Duodenal mucosa (tissue), 2 donors: ENCODE measurements around the gene SBDS.

Experiments used
- H3K27ac ChIP-seq: one replicate; pipeline ENCODE4 v1.7.0; 2013; ENCODE audit warnings: low read depth, low read length
- H3K27me3 ChIP-seq, 2 donors: one replicate each; pipeline ENCODE4 v1.7.0; 2013; ENCODE audit warnings: low read length in 2 of 2, control low read depth in 1 of 2; ENCODE audit not compliant: insufficient read depth in 2 of 2, control insufficient read depth in 1 of 2
- H3K36me3 ChIP-seq, 2 donors: one replicate each; pipeline ENCODE4 v1.7.0; 2013; ENCODE audit warnings: low read length in 2 of 2, control low read depth in 1 of 2; ENCODE audit not compliant: insufficient read depth in 2 of 2, control insufficient read depth in 1 of 2
- H3K4me1 ChIP-seq, 2 donors: one replicate each; pipeline ENCODE4 v1.7.0; 2013; ENCODE audit warnings: low read length in 2 of 2, control low read depth in 1 of 2; ENCODE audit not compliant: insufficient read depth in 2 of 2, control insufficient read depth in 1 of 2
- H3K4me3 ChIP-seq, 2 donors: one replicate each; pipeline ENCODE4 v1.7.0; 2013; ENCODE audit warnings: low read length in 2 of 2, low read depth in 1 of 2
- H3K9ac ChIP-seq, 2 donors: one replicate each; pipeline ENCODE4 v1.7.0; 2013; ENCODE audit warnings: low read length in 2 of 2, low read depth in 1 of 2
- H3K9me3 ChIP-seq, 2 donors: one replicate each; pipeline ENCODE4 v1.7.0; 2013; ENCODE audit warnings: low read length in 2 of 2, control low read depth in 1 of 2; ENCODE audit not compliant: control insufficient read depth in 1 of 2

Gene SBDS

GRCh38 chr7:66961096-66961495, 34.3 kb downstream of the SBDS start:
- Histone ChIP-seq H3K27ac (no peak overlapping the region), H3K4me1 (peaks cover 14 to 19% of the 10 kb centered on the region in 2 donors), H3K9ac (no peak overlapping the region), H3K4me3 (no peak overlapping the region), H3K9me3 (no peaks in the 10 kb centered on the region), H3K36me3 (peaks cover 9 to 44% of the 10 kb centered on the region in 2 donors), H3K27me3 (no peaks in the 10 kb centered on the region)

GRCh38 chr7:66960192-66960591, 35.2 kb downstream of the SBDS start:
- no peak overlapping the region for H3K9ac ChIP-seq
- H3K27ac ChIP-seq = no peak overlapping the region
- no peaks in the 10 kb centered on the region for H3K9me3 ChIP-seq
- no peaks in the 10 kb centered on the region for H3K27me3 ChIP-seq
- no peak overlapping the region for H3K4me3 ChIP-seq
- peaks cover 18 to 53% of the 10 kb centered on the region in 2 donors for H3K36me3 ChIP-seq
- peaks cover 14 to 19% of the 10 kb centered on the region in 2 donors for H3K4me1 ChIP-seq

DNA sequence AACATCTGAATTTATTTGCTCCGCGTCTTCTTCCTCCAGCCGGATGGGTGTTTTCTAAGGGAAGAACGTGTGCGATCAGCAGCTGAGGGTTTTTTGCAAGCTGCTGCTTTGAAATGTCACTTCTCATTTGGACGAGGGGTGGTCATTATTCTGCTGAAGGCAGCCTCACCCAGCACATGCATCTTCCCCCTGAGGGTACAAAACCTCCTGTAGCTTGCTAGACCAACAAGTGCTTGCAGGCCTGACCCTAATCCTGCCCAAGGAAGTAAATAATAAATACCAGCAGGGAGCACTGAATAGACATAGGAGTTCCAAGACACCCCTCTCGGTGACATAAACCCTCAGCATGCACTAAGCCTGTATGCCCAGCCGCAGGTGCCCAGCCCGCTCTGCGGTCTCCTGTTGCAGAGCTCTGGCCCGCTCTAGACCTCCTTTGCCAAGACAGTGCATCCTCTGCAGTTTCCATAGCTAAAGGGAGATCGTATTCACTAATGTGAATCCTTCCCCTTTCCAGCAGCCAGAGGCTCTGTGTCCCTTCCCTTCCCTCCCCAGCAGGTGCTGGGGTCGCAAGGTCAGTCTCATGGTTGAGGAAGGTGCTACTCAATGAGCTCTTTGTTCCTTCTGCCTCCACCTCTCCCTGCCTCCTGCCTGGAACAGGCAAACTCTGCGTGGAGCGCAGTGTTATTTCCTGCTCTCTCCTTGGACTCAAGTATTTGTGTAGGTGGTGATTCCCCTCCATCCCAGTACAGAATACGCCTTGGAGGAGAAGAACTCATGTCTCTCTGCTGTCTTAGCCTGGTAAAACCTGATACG, 36.6 kb downstream of the SBDS start:
- Histone ChIP-seq H3K36me3 (peaks cover 26 to 63% of the 10 kb centered on the region in 2 donors), H3K27me3 (no peaks in the 10 kb centered on the region), H3K27ac (no peak overlapping the region), H3K4me3 (no peak overlapping the region), H3K4me1 (peaks cover 14 to 19% of the 10 kb centered on the region in 2 donors), H3K9ac (peak overlapping the region; percentile 13 to 51), H3K9me3 (no peaks in the 10 kb centered on the region)

- no peaks in the 10 kb centered on the region for H3K9me3 ChIP-seq
- H3K27ac ChIP-seq = no peak overlapping the region
- peak overlapping the region in 1 of 2 donors; percentile 13 for H3K9ac ChIP-seq
- no peaks in the 10 kb centered on the region for H3K27me3 ChIP-seq
- peaks cover 31 to 61% of the 10 kb centered on the region in 2 donors for H3K36me3 ChIP-seq
- H3K4me1 ChIP-seq = peaks cover 19 to 25% of the 10 kb centered on the region in 2 donors
- no peak overlapping the region for H3K4me3 ChIP-seq
Observed at GRCh38 chr7:66957595-66958290, 37.6 kb downstream of the SBDS start.

DNA sequence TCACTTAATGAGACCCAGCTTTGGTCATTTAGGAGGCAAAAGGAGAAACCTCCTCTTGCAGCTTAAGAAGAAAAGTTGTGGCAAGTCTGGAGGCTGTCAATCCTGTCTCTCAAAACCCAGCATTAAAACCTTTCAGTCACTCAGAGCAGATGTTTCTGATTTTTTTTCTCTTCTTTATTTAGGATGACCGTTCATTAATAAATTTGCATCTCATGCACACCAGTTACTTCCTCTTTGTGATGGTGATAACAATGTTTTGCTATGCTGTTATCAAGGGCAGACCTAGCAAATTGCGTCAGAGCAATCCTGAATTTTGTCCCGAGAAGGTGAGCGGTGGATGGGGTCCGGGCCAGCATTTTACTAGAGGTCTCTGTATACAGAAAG, 42.4 kb downstream of the SBDS start:
- Histone ChIP-seq H3K4me3 (no peak overlapping the region), H3K27ac (no peak overlapping the region), H3K9ac (no peak overlapping the region), H3K4me1 (peaks cover 20 to 22% of the 10 kb centered on the region in 2 donors), H3K9me3 (no peaks in the 10 kb centered on the region), H3K27me3 (no peaks in the 10 kb centered on the region), H3K36me3 (peaks cover 49 to 78% of the 10 kb centered on the region in 2 donors)

DNA sequence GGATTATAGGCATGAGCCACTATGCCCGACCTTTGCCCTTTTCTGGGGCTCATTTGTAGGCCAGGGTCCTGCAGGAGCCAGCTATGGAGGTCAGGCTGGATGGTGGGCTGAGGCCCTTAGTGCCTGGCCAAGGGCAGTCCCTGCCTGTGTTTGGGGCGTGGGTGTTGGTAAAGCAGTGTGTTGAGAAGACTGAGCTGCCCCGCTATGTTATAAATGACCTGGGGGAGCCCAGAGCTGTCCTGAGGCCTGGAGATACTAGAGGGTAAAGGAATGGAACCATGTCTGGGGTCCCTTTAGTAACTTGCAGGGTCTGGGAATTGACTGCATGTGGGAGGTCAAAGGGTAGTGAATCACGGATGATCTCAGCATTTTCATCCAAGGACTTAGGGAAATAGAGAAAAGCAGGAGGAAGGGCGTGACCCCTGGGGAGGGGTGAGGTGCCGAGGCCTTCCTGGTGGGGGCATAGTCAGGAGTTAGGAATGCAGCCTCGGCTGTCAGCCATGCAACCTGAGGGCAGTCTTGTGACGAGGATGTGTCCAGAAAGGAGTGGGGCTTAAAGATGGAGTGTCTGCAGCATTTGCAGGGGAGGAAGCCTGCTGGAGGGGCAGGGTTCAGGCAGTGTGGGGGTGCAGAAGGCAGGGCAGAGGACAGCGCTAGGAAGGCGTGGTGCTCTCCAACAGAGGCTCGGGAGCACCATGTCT, 42.9 kb downstream of the SBDS start:
- Histone ChIP-seq H3K36me3 (peaks cover 49 to 73% of the 10 kb centered on the region in 2 donors), H3K4me3 (no peak overlapping the region), H3K9me3 (no peaks in the 10 kb centered on the region), H3K27ac (peak overlapping the region; percentile 2), H3K4me1 (peaks cover 17 to 19% of the 10 kb centered on the region in 2 donors), H3K9ac (peak overlapping the region in 1 of 2 donors; percentile 16), H3K27me3 (no peaks in the 10 kb centered on the region)

- Histone ChIP-seq H3K9me3 (no peaks in the 10 kb centered on the region), H3K27ac (no peak overlapping the region), H3K36me3 (peaks cover 45 to 59% of the 10 kb centered on the region in 2 donors), H3K9ac (no peak overlapping the region), H3K27me3 (no peaks in the 10 kb centered on the region), H3K4me1 (peaks cover 23 to 25% of the 10 kb centered on the region in 2 donors), H3K4me3 (no peak overlapping the region)
Observed at GRCh38 chr7:66950763-66951162, 44.6 kb downstream of the SBDS start.

DNA sequence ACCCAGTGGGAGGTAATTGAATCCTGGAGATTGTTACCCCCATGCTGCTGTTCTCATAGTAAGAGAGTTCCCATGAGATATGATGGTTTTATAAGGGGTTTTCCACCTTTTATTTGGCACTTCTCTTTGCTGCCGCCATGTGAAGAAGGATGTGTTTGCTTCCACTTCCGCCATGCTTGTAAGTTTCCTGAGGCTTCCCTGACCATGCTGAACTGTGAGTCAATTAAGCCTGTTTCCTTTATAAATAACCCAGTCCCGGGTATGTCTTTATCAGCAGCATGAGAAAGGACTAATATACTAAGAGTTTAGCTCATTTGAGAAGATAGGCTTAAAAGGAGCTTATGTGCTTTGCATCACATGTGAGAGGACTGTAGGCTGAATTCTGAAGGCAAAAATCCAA, 45.1 kb downstream of the SBDS start:
- Histone ChIP-seq H3K9me3 (no peaks in the 10 kb centered on the region), H3K36me3 (peaks cover 43 to 58% of the 10 kb centered on the region in 2 donors), H3K27me3 (no peaks in the 10 kb centered on the region), H3K9ac (no peak overlapping the region), H3K27ac (no peak overlapping the region), H3K4me3 (no peak overlapping the region), H3K4me1 (peaks cover 23 to 25% of the 10 kb centered on the region in 2 donors)

- no peaks in the 10 kb centered on the region for H3K27me3 ChIP-seq
- no peak overlapping the region for H3K27ac ChIP-seq
- peaks cover 36 to 57% of the 10 kb centered on the region in 2 donors for H3K36me3 ChIP-seq
- no peaks in the 10 kb centered on the region for H3K9me3 ChIP-seq
- peaks cover 23 to 25% of the 10 kb centered on the region in 2 donors for H3K4me1 ChIP-seq
- no peak overlapping the region for H3K9ac ChIP-seq
- H3K4me3 ChIP-seq = no peak overlapping the region
Observed at GRCh38 chr7:66948480-66949109, 46.8 kb downstream of the SBDS start.
